Measurements from ENCODE around the gene HAND2.

The HAND2 gene

GRCh38 chr4:173482330-173482931 is 47.6 kb downstream of the HAND2 start:
- no peak overlapping the region for H3K9ac ChIP-seq (ENCODE audit: low read depth, low read length, poor library complexity, severe bottlenecking)
- no peak overlapping the region for H2AFZ ChIP-seq (ENCODE audit: low read length)
- H3K36me3 ChIP-seq (ENCODE audit: insufficient read depth, low read length) = no peaks in the 10 kb centered on the region
- H3F3A ChIP-seq (ENCODE audit: low read depth) = no peaks in the 10 kb centered on the region
- H3K79me2 ChIP-seq (ENCODE audit: insufficient read depth, low read length) = no peaks in the 10 kb centered on the region
- no peak overlapping the region for H3K4me2 ChIP-seq (ENCODE audit: low read depth, low read length, poor library complexity, severe bottlenecking)
- H3K9me3 ChIP-seq (ENCODE audit: insufficient read depth, low read depth, low read length) = no peaks in the 10 kb centered on the region
- no peaks in the 10 kb centered on the region for H3K4me1 ChIP-seq (ENCODE audit: insufficient read depth, low read length, poor library complexity, severe bottlenecking)
- TF ChIP-seq EZH2phosphoT487 (IDR thresholded peaks at IDR 0.05; ENCODE audit: borderline replicate concordance) (no peak), CTCF (conservative IDR thresholded peaks at IDR 0.05; ENCODE audit: low read length) (no peak)
- H3K9me2 ChIP-seq (replicated peaks; ENCODE audit: low read depth, low read length) = no peaks in the 10 kb centered on the region
- H3K4me3 ChIP-seq (ENCODE audit: low read length, poor library complexity, severe bottlenecking) = no peak overlapping the region
- H3K27me3 ChIP-seq (ENCODE audit: insufficient read depth, low read length, poor library complexity, severe bottlenecking) = peaks cover 5% of the 10 kb centered on the region
- H4K20me1 ChIP-seq (ENCODE audit: insufficient read depth, low read length, poor library complexity, severe bottlenecking) = no peaks in the 10 kb centered on the region

GRCh38 chr4:173478913-173479283 is 51.1 kb downstream of the HAND2 start:
- no peaks in the 10 kb centered on the region for H3K9me2 ChIP-seq (replicated peaks; ENCODE audit: low read depth, low read length)
- TF ChIP-seq CTCF (conservative IDR thresholded peaks at IDR 0.05; ENCODE audit: low read length) = no peak
- TF ChIP-seq EZH2phosphoT487 (IDR thresholded peaks at IDR 0.05; ENCODE audit: borderline replicate concordance) = no peak
- H3K9ac ChIP-seq (ENCODE audit: low read depth, low read length, poor library complexity, severe bottlenecking) = no peak overlapping the region
- H3K27me3 ChIP-seq (ENCODE audit: insufficient read depth, low read length, poor library complexity, severe bottlenecking) = peaks cover 5% of the 10 kb centered on the region
- H3K4me3 ChIP-seq (ENCODE audit: low read length, poor library complexity, severe bottlenecking) = no peak overlapping the region
- H3K4me1 ChIP-seq (ENCODE audit: insufficient read depth, low read length, poor library complexity, severe bottlenecking) = no peaks in the 10 kb centered on the region
- H3K36me3 ChIP-seq (ENCODE audit: insufficient read depth, low read length) = no peaks in the 10 kb centered on the region
- H3K4me2 ChIP-seq (ENCODE audit: low read depth, low read length, poor library complexity, severe bottlenecking) = no peak overlapping the region
- H3K79me2 ChIP-seq (ENCODE audit: insufficient read depth, low read length) = no peaks in the 10 kb centered on the region
- no peaks in the 10 kb centered on the region for H3F3A ChIP-seq (ENCODE audit: low read depth)
- no peaks in the 10 kb centered on the region for H4K20me1 ChIP-seq (ENCODE audit: insufficient read depth, low read length, poor library complexity, severe bottlenecking)
- no peaks in the 10 kb centered on the region for H3K9me3 ChIP-seq (ENCODE audit: insufficient read depth, low read depth, low read length)
- no peak overlapping the region for H2AFZ ChIP-seq (ENCODE audit: low read length)

GRCh38 chr4:173478201-173478912 is 51.7 kb downstream of the HAND2 start:
- Histone ChIP-seq H3K4me1 (ENCODE audit: insufficient read depth, low read length, poor library complexity, severe bottlenecking) (no peaks in the 10 kb centered on the region), H3K9ac (ENCODE audit: low read depth, low read length, poor library complexity, severe bottlenecking) (no peak overlapping the region), H3K9me2 (replicated peaks; ENCODE audit: low read depth, low read length) (no peaks in the 10 kb centered on the region), H2AFZ (ENCODE audit: low read length) (no peak overlapping the region), H3K36me3 (ENCODE audit: insufficient read depth, low read length) (no peaks in the 10 kb centered on the region), H4K20me1 (ENCODE audit: insufficient read depth, low read length, poor library complexity, severe bottlenecking) (no peaks in the 10 kb centered on the region), H3K27me3 (ENCODE audit: insufficient read depth, low read length, poor library complexity, severe bottlenecking) (peaks cover 5% of the 10 kb centered on the region), H3K79me2 (ENCODE audit: insufficient read depth, low read length) (no peaks in the 10 kb centered on the region), H3K4me2 (ENCODE audit: low read depth, low read length, poor library complexity, severe bottlenecking) (no peak overlapping the region), H3K4me3 (ENCODE audit: low read length, poor library complexity, severe bottlenecking) (no peak overlapping the region), H3F3A (ENCODE audit: low read depth) (no peaks in the 10 kb centered on the region), H3K9me3 (ENCODE audit: insufficient read depth, low read depth, low read length) (no peaks in the 10 kb centered on the region)
- TF ChIP-seq EZH2phosphoT487 (IDR thresholded peaks at IDR 0.05; ENCODE audit: borderline replicate concordance) (no peak), CTCF (conservative IDR thresholded peaks at IDR 0.05; ENCODE audit: low read length) (no peak)

Measured in Loucy (cell line).